Stimulated activated CD8-positive, alpha-beta memory T cell treated with anti-CD3 and anti-CD28 coated beads, Interleukin-4, amount 100 ng/mL, for 4 hours (primary cell): ENCODE measurements around the gene RSPH1.

Source experiments
- DNase-seq, 2 donors: peaks; one replicate each; pipeline ENCODE4 v3.0.0-alpha.2; 2020; ENCODE audit warnings: low read depth in 2 of 2, low spot score in 1 of 2

RSPH1 gene

GRCh38 chr21:42467140-42467983, 28.7 kb downstream of the RSPH1 start:
- DNase-seq = no peak

GRCh38 chr21:42466700-42467099, 29.3 kb downstream of the RSPH1 start:
- DNase-seq = no peak

- DNase-seq = no peak
Measured at GRCh38 chr21:42465803-42466127, 30.3 kb downstream of the RSPH1 start.

- no peak for DNase-seq
Measured at GRCh38 chr21:42465008-42465802, 30.8 kb downstream of the RSPH1 start.

- DNase-seq = peak; percentile 31 to 53
Measured at GRCh38 chr21:42463861-42464515, 32.0 kb downstream of the RSPH1 start.

- no peak for DNase-seq
Measured at GRCh38 chr21:42461881-42462877, 33.8 kb downstream of the RSPH1 start.

GRCh38 chr21:42461185-42461520, 34.9 kb downstream of the RSPH1 start:
- no peak for DNase-seq

GRCh38 chr21:42460391-42461184, 35.4 kb downstream of the RSPH1 start:
- no peak for DNase-seq

GRCh38 chr21:42459546-42460215, 36.3 kb downstream of the RSPH1 start:
- no peak for DNase-seq

- no peak for DNase-seq
Measured at GRCh38 chr21:42459082-42459460, 37.0 kb downstream of the RSPH1 start.

GRCh38 chr21:42456457-42456856, 39.6 kb downstream of the RSPH1 start:
- DNase-seq = no peak

- DNase-seq = no peak
Measured at GRCh38 chr21:42455754-42456440, 40.1 kb downstream of the RSPH1 start.

GRCh38 chr21:42455196-42455595, 40.8 kb downstream of the RSPH1 start:
- DNase-seq = no peak

- DNase-seq = no peak
Measured at GRCh38 chr21:42454786-42455185, 41.2 kb downstream of the RSPH1 start.

GRCh38 chr21:42453986-42454570, 41.9 kb downstream of the RSPH1 start:
- no peak for DNase-seq

- DNase-seq = no peak
Measured at GRCh38 chr21:42453224-42453985, 42.6 kb downstream of the RSPH1 start.

GRCh38 chr21:42452401-42453223, 43.4 kb downstream of the RSPH1 start:
- no peak for DNase-seq
